Measurements from ENCODE around the gene KRTAP5-2.
"Not testable (repeated sequence)": the region's sequence is repeated elsewhere in the genome, so short reads cannot be mapped to it uniquely, and the experiment has no call there.

KRTAP5-2 gene

GRCh38 chr11:1597994-1598380 is at the start of gene KRTAP5-2:
Gene KRTAP5-2, minus strand, starts transcription at chr11:1598294. Its CDS starts 44 bp downstream, at chr11:1598250.
- no peak within 1 kb of the TSS for H3K4me3 ChIP-seq (replicated peaks in 1 of 2; ENCODE audit: low read depth in 2 of 2, low read length in 2 of 2)
- DNase-seq (ENCODE audit: low read depth in 2 of 2) = no peak
- TF ChIP-seq CTCF (IDR thresholded peaks at IDR 0.05; ENCODE audit: low read depth, low read length) = no peak

GRCh38 chr11:1646540-1646939 is 48.4 kb upstream of the KRTAP5-2 start:
- not testable (repeated sequence) for H3K4me3 ChIP-seq (replicated peaks in 1 of 2; ENCODE audit: low read depth in 2 of 2, low read length in 2 of 2); DNase-seq (ENCODE audit: low read depth in 2 of 2)

- no peak overlapping the region for H3K4me3 ChIP-seq (replicated peaks in 1 of 2; ENCODE audit: low read depth in 2 of 2, low read length in 2 of 2)
- DNase-seq (ENCODE audit: low read depth in 2 of 2) = no peak
- TF ChIP-seq CTCF (IDR thresholded peaks at IDR 0.05; ENCODE audit: low read depth, low read length) = no peak
These were observed 47.3 kb upstream of the KRTAP5-2 start for GRCh38 chr11:1645357-1645821.

- DNase-seq (ENCODE audit: low read depth in 2 of 2) = no peak
- TF ChIP-seq CTCF (IDR thresholded peaks at IDR 0.05; ENCODE audit: low read depth, low read length) = no peak
- H3K4me3 ChIP-seq (replicated peaks in 1 of 2; ENCODE audit: low read depth in 2 of 2, low read length in 2 of 2) = no peak overlapping the region
These were observed 46.7 kb upstream of the KRTAP5-2 start for GRCh38 chr11:1644601-1645356.

GRCh38 chr11:1643146-1643690 is 45.1 kb upstream of the KRTAP5-2 start:
- DNase-seq (ENCODE audit: low read depth in 2 of 2) = no peak
- no peak for TF ChIP-seq CTCF (IDR thresholded peaks at IDR 0.05; ENCODE audit: low read depth, low read length)
- H3K4me3 ChIP-seq (replicated peaks in 1 of 2; ENCODE audit: low read depth in 2 of 2, low read length in 2 of 2) = no peak overlapping the region

- no peak for DNase-seq (ENCODE audit: low read depth in 2 of 2)
- no peak for TF ChIP-seq CTCF (IDR thresholded peaks at IDR 0.05; ENCODE audit: low read depth, low read length)
- no peak overlapping the region for H3K4me3 ChIP-seq (replicated peaks in 1 of 2; ENCODE audit: low read depth in 2 of 2, low read length in 2 of 2)
These were observed 44.4 kb upstream of the KRTAP5-2 start for GRCh38 chr11:1642288-1643145.

GRCh38 chr11:1641096-1641495 is 43.0 kb upstream of the KRTAP5-2 start:
- TF ChIP-seq CTCF (IDR thresholded peaks at IDR 0.05; ENCODE audit: low read depth, low read length) = no peak
- no peak for DNase-seq (ENCODE audit: low read depth in 2 of 2)

More at GRCh38 chr11:1641096-1641495, 43.0 kb upstream of the KRTAP5-2 start:
- H3K4me3 ChIP-seq (replicated peaks in 1 of 2; ENCODE audit: low read depth in 2 of 2, low read length in 2 of 2) = no peak overlapping the region
